ENCODE measurements around the gene BBS1.
"Not testable (repeated sequence)": the region's sequence is repeated elsewhere in the genome, so short reads cannot be mapped to it uniquely, and the experiment has no call there.

Gene BBS1

GRCh38 chr11:66570850-66571180, 60.4 kb downstream of the BBS1 start:
- Histone ChIP-seq H3K9me3 (ENCODE audit: control insufficient read depth, insufficient read depth, low read length) (no peaks in the 10 kb centered on the region; the same call in 1 of the 2 replicates), H3K4me1 (ENCODE audit: insufficient read depth, low read length) (peaks cover 15% of the 10 kb centered on the region), H3K9ac (ENCODE audit: low read depth, low read length) (no peak overlapping the region), H3K36me3 (ENCODE audit: insufficient read depth, low read length) (no peaks in the 10 kb centered on the region)

GRCh38 chr11:66579017-66579606, 68.7 kb downstream of the BBS1 start:
- H3K4me1 ChIP-seq (ENCODE audit: insufficient read depth, low read length): no peaks in the 10 kb centered on the region
- no peaks in the 10 kb centered on the region for H3K36me3 ChIP-seq (ENCODE audit: insufficient read depth, low read length)
- H3K9me3 ChIP-seq (ENCODE audit: control insufficient read depth, insufficient read depth, low read length): 0 out of 2 replicates have a peak, but pooled peaks cover 2% of the 10 kb centered on the region
- no peak overlapping the region for H3K9ac ChIP-seq (ENCODE audit: low read depth, low read length)

GRCh38 chr11:66580803-66581202, 70.4 kb downstream of the BBS1 start:
- H3K9me3 ChIP-seq (ENCODE audit: control insufficient read depth, insufficient read depth, low read length): 0 out of 2 replicates have a peak, but pooled peaks cover 2% of the 10 kb centered on the region
- no peaks in the 10 kb centered on the region for H3K4me1 ChIP-seq (ENCODE audit: insufficient read depth, low read length)
- H3K36me3 ChIP-seq (ENCODE audit: insufficient read depth, low read length): no peaks in the 10 kb centered on the region
- H3K9ac ChIP-seq (ENCODE audit: low read depth, low read length): no peak overlapping the region

- Histone ChIP-seq H3K36me3 (ENCODE audit: insufficient read depth, low read length) (no peaks in the 10 kb centered on the region), H3K4me1 (ENCODE audit: insufficient read depth, low read length) (no peaks in the 10 kb centered on the region), H3K9ac (ENCODE audit: low read depth, low read length) (no peak overlapping the region), H3K9me3 (ENCODE audit: control insufficient read depth, insufficient read depth, low read length) (0 out of 2 replicates have a peak, but pooled peaks cover 2% of the 10 kb centered on the region)
Observed at GRCh38 chr11:66581261-66581660, 70.8 kb downstream of the BBS1 start.

- not testable (repeated sequence) for H3K9me3 ChIP-seq (ENCODE audit: control insufficient read depth, insufficient read depth, low read length); H3K36me3 ChIP-seq (ENCODE audit: insufficient read depth, low read length); H3K4me1 ChIP-seq (ENCODE audit: insufficient read depth, low read length); H3K9ac ChIP-seq (ENCODE audit: low read depth, low read length)
Observed at GRCh38 chr11:66582565-66583147, 72.2 kb downstream of the BBS1 start.
